Daoy (cell line): Measurements from ENCODE around the gene HLA-DQB1. TPM values are rescaled to one million over a fixed set of nuclear protein-coding genes. Genes with fewer than 3 reads are reported as not detected.

Experiments
- DNase-seq: peaks from one replicate; pipeline ENCODE4 v3.0.0-alpha.2; 2015; ENCODE audit warnings: low read depth
- total RNA-seq: library from RNA; depleted of rRNA; stranded (reverse); fragments of >200 nt; shearing (Covaris generic); gene quantifications from 2 replicates; pipeline ENCODE4 v1.2.3, GENCODE V29; 2014; rRNA removed

The HLA-DQB1 gene
- total RNA-seq, 1 experiment from 2014 or later: 0.23 TPM

DNA sequence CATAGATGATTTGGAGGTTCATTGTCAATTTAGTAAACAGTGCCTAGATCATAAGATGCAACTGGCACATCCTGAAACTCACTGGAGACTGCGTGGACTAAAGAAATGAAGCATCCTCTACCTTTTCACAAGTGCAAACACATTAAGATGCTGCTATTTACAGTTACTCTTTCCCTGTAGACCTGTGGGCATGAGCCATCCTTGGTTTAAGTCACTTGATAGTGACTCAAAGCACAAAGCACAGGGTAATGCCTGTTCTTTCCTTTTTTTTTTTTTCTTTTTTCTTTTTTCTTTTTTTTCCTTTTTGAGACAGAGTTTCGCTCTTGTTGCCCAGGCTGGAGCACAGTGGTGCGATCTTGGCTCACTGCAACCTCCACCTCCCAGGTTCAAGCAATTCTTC lies 39.2 kb downstream of the HLA-DQB1 start:
- no peak for DNase-seq

DNA sequence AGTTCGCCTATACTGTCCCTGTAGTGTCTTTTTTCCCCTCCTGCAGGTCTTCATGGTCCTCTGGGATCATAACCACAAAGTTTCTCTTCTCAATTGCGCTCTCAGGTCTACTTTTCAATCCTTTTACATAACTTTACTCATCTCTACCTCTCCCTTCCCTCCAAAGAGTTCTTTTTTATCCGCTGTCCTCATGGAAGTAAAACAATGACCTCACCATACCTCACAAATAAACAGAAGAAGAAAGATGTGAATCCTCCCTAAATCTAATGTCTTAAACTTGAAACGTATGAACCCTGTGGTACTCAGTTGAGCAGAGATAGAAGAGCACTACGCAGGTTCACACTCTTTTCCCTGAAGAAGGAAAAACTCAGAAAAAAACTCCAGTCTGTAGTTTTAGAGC lies 41.3 kb downstream of the HLA-DQB1 start:
- DNase-seq: no peak

DNA sequence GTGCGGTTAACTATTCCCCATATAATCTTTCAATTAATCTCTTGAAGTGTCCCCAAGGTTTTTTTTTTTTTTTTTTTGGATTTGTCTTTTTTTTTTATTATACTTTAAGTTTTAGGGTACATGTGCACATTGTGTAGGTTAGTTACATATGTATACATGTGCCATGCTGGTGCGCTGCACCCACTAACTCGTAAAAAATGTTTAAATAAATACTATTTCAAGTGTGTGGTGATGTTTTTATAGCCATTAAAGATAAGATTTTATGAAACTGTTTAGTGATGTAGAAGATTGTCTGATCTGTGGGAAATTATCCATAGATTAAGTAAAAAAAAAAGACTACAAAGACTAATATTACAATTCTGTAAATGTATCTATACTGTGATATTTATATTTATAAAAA lies 41.9 kb downstream of the HLA-DQB1 start:
- no peak for DNase-seq

DNA sequence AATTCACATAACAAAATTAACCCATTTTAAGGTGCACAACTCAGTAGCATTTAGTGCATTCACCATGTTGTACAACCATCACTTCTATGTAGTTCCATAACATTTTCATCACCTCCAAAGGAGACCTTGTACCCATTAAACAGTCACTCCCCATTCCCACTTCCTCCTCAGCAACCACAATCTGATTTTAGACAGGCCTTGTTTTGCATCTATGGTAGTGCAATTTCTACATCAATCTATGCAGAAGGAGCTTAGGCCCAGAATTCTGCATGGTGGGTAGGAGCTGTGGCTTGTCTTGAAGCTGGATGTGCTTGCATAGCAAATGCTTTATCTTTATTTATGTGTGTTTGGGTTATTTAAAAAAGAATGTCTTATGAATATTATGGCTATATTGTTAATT lies 42.8 kb downstream of the HLA-DQB1 start:
- DNase-seq: peak; percentile 16

DNA sequence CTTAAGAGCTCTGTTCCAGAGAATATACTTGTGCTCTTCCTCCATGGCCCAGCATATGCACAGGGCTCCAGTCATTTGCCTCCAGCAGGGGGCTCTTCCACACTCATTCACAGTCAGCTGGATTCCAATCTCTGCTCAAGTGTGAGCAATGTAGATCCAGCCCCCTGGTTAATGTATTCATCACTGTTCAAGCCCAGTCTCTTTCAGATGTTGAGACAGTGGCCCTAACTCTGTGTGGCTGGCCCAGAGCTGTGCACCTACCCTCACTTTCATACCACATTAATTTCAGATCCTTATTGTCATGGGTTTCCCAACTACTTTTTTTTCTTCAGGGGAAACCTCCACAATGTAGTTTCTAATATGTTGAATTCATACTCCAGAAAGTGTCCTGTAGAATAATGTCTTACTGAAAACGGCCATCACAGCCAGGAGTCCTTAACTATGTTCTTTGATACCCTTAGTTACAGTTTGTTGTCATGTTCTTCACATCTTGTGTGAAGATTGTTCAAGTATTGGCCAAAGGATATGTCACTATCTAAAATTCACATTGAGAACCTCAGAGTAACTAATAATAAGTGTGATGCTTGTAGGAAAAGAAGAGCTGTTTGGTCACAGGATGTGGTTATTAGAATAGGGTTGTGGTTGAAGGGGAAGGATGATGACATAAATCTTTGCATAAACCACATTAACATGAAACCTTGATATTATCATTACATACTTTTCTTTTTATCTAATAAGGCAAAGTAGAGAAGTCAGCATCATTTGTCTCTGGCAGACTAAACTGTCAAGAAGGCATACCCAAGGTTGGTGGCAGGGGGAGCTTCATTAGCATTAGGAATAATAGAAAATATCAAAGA lies 43.7 kb downstream of the HLA-DQB1 start:
- peak; percentile 77 for DNase-seq

GRCh38 chr6:32621372-32621771 lies 45.1 kb downstream of the HLA-DQB1 start:
- no peak for DNase-seq

DNA sequence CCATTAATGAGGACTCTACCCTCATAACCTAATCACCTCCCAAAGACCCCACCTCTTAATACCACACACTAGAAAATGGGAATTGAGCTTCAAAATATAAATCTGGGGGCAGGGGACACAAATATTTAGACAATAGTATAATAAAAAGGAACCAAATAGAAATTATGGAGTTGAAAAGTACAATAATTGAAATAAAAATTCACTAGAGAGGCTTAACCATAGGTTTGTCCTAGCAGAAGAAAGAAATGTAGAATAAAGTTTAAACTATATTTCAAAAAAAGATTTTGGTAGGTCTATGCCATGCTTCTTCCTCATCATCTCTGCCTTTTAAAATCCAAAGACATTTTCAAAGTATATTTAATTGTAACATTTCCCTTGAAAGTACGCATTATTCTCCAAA lies 48.7 kb downstream of the HLA-DQB1 start:
- DNase-seq: no peak

DNA sequence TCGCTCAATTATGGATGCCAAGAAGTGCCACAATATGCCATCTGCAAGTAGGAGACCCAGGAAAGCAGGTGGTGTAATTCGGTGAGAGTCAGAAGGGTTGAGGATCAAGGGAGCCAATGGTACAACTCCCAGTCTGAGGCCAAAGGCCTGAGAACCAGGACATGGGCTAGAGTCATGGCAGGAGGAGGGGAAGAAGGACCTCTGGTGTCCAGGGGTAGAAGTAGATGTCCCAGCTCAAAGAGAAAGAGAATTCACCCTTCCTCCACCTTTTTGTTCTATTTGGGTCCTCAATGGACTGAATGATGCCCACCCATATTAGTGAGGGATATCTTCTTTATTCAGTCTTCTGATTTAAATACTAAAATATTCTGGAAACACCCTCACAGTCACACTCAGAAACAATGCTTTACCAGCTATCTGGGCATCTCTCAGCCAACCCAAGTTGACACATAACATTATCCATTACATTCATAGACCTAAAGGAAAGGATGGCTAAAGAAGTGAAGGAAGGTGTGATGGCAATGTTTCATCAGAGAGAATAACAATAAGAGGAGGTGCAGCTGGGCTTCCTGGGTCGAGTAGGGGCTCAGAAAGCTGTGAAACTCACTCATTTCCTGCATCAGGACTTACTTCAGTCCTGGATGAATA lies 50.4 kb downstream of the HLA-DQB1 start:
- no peak for DNase-seq

DNA sequence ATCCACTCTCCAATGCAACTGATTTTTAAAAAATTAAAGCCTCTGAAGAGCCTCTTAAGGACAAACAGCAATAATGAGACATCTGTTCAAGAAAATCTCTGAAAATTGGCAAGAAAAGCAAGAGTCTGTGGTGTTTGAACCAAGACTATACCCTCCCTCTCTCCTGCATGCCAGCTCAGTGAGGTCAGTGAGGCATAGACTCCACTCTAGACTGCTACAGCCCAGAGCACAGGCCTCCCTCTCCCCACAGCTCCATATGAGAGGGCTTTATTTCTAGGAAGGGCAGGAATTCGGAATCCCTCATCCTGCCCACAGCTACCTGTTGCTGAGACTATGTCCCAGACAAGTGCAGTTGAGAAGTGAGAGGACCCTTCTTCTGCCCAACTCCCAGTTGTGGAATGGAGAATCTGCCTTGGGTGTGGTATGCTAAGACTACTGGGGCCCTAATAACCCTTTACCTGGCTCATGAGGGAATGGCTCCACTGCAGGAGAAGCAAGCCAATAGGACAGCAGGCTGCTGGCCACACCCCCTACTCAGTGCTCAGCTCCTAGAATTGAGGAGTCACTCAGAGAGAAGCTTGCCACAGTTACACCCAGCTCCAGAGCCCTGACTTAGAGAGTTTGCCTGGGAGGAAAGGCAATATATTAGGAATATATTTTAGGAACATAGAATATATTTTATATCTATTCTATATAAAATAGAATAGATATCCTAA lies 51.9 kb downstream of the HLA-DQB1 start:
- no peak for DNase-seq

DNA sequence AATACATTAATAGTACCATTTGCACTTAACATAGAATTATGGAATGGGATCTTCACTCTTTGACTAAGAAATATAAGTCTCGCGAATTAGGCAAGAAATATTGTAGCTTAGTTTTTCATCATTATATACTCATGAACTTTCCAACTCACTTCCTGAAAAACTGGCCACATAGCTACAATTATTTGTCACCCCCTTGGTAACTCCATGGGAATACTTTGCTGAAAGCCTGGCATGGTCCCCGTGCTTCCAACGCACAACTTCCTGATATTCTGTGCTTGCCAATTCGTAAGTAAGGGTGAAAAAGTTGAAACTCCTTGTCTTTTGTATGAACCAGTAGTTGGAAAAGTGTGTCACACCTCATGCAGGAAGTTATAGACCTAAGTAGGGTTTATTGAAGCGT lies 53.0 kb downstream of the HLA-DQB1 start:
- no peak for DNase-seq

GRCh38 chr6:32610682-32611296 lies 55.7 kb downstream of the HLA-DQB1 start:
- DNase-seq: no peak

- DNase-seq: peak; percentile 95
Measured at GRCh38 chr6:32609731-32610640, 56.5 kb downstream of the HLA-DQB1 start.

Other genes starting within 250 kb of the HLA-DQB1 start
- 0.46 and 2.2 TPM in 2 replicates for gene HLA-DRA, start 226.8 kb downstream of the HLA-DQB1 start, total RNA-seq
- gene HLA-DRB5, start 136.4 kb downstream of the HLA-DQB1 start, total RNA-seq: not detected in 2 replicates
- gene HLA-DRB1, start 76.8 kb downstream of the HLA-DQB1 start, total RNA-seq: 0.34 and 0.63 TPM in 2 replicates
- 0.27 and 0.40 TPM in 2 replicates for gene HLA-DQA1, start 29.3 kb downstream of the HLA-DQB1 start, total RNA-seq
- gene HLA-DQA2, start 74.7 kb upstream of the HLA-DQB1 start, total RNA-seq: not detected in 2 replicates
- not detected in 2 replicates for gene HLA-DQB2, start 96.9 kb upstream of the HLA-DQB1 start, total RNA-seq
- 0.63 TPM in 1 of 2 replicates, not detected in the other for gene HLA-DOB, start 150.3 kb upstream of the HLA-DQB1 start, total RNA-seq
- gene TAP2, start 172.1 kb upstream of the HLA-DQB1 start, total RNA-seq: 41.9 and 183 TPM in 2 replicates
- 108 and 133 TPM in 2 replicates for gene PSMB8, start 177.4 kb upstream of the HLA-DQB1 start, total RNA-seq
- 74.7 and 78.8 TPM in 2 replicates for gene TAP1, start 187.0 kb upstream of the HLA-DQB1 start, total RNA-seq
- gene PSMB9, start 187.5 kb upstream of the HLA-DQB1 start, total RNA-seq: 76.5 and 99.3 TPM in 2 replicates